GM12865 (cell line): Measurements from ENCODE around the gene CTNNBL1.
A peak's percentile ranks its signal among the peaks of the same experiment; 100 is the strongest.
"Not testable (repeated sequence)": the region's sequence is repeated elsewhere in the genome, so short reads cannot be mapped to it uniquely, and the experiment has no call there.

ENCODE experiments used
- DNase-seq: peaks from one replicate; pipeline ENCODE4 v3.0.0; 2010; ENCODE audit warnings: low read depth
- H3K4me3 ChIP-seq: 2 replicates; pipeline ENCODE4 v1.5.1; 2011; ENCODE audit warnings: mild to moderate bottlenecking, low read depth, low read length, control low read depth
- CTCF ChIP-seq: IDR thresholded peaks from 2 replicates; pipeline ENCODE4 v1.5.1; 2011; ENCODE audit warnings: low read length, control low read depth, low read depth, inconsistent platforms; ENCODE audit not compliant: insufficient read depth; ENCODE audit errors: missing control alignments

The CTNNBL1 gene

GRCh38 chr20:37651932-37652331 lies 41.9 kb upstream of the CTNNBL1 start:
- peak; percentile 55 for DNase-seq
- TF ChIP-seq CTCF = peak; percentile 49
- H3K4me3 ChIP-seq = no peak overlapping the region

- no peak for DNase-seq
- H3K4me3 ChIP-seq = no peak overlapping the region
- no peak for TF ChIP-seq CTCF
These were observed 36.9 kb upstream of the CTNNBL1 start for GRCh38 chr20:37656945-37657344.

GRCh38 chr20:37657924-37658804 lies 35.7 kb upstream of the CTNNBL1 start:
- DNase-seq = no peak
- no peak for TF ChIP-seq CTCF
- no peak overlapping the region for H3K4me3 ChIP-seq

GRCh38 chr20:37661519-37661918 lies 32.3 kb upstream of the CTNNBL1 start:
- DNase-seq = no peak
- no peak overlapping the region for H3K4me3 ChIP-seq
- no peak for TF ChIP-seq CTCF

GRCh38 chr20:37662308-37662707 lies 31.5 kb upstream of the CTNNBL1 start:
- no peak for DNase-seq
- no peak overlapping the region for H3K4me3 ChIP-seq
- TF ChIP-seq CTCF = no peak

GRCh38 chr20:37664595-37664994 lies 29.2 kb upstream of the CTNNBL1 start:
- not testable (repeated sequence) for H3K4me3 ChIP-seq, DNase-seq

GRCh38 chr20:37668166-37668565 lies 25.7 kb upstream of the CTNNBL1 start:
- no peak for DNase-seq
- TF ChIP-seq CTCF = no peak
- H3K4me3 ChIP-seq = no peak overlapping the region
